Measurements from ENCODE around the gene ABTB1.

- no peak for TF ChIP-seq EZH2 (optimal IDR thresholded peaks at IDR 0.05; ENCODE audit: low read depth, low read length)
- TF ChIP-seq, protein P1, sequence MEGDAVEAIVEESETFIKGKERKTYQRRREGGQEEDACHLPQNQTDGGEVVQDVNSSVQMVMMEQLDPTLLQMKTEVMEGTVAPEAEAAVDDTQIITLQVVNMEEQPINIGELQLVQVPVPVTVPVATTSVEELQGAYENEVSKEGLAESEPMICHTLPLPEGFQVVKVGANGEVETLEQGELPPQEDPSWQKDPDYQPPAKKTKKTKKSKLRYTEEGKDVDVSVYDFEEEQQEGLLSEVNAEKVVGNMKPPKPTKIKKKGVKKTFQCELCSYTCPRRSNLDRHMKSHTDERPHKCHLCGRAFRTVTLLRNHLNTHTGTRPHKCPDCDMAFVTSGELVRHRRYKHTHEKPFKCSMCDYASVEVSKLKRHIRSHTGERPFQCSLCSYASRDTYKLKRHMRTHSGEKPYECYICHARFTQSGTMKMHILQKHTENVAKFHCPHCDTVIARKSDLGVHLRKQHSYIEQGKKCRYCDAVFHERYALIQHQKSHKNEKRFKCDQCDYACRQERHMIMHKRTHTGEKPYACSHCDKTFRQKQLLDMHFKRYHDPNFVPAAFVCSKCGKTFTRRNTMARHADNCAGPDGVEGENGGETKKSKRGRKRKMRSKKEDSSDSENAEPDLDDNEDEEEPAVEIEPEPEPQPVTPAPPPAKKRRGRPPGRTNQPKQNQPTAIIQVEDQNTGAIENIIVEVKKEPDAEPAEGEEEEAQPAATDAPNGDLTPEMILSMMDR (IDR thresholded peaks at IDR 0.05; ENCODE audit: low read length) = no peak
Observed at GRCh38 chr3:127665165-127665564, 7.6 kb upstream of the ABTB1 start.
